GM12878 (cell line): Measurements from ENCODE around the gene CD2BP2. TPM values are rescaled to one million over a fixed set of nuclear protein-coding genes. Genes with fewer than 3 reads are reported as not detected.

Experiments used
- DPF2 ChIP-seq: fragments of 450-650 bp; IDR thresholded peaks from 2 replicates; pipeline ENCODE4 v1.6.1; 2017; ENCODE audit warnings: mild to moderate bottlenecking
- GABPA ChIP-seq: IDR thresholded peaks from 2 replicates; pipeline ENCODE4 v1.6.1; 2014; ENCODE audit warnings: antibody characterized with exemption, low read depth, mild to moderate bottlenecking, inconsistent platforms
- GATAD2B ChIP-seq: fragments of 450-650 bp; conservative IDR thresholded peaks from 2 replicates; pipeline ENCODE4 v1.6.1; 2017; ENCODE audit warnings: low read depth, mild to moderate bottlenecking, moderate library complexity
- HCFC1 ChIP-seq: fragments of 150-350 bp; IDR thresholded peaks from 2 replicates; pipeline ENCODE4 v1.6.1; 2014; ENCODE audit warnings: low read length
- HSF1 ChIP-seq: fragments of 150-350 bp; IDR thresholded peaks from 2 replicates; pipeline ENCODE4 v1.6.1; 2014; ENCODE audit warnings: mild to moderate bottlenecking, low read depth, low read length
- IKZF2 ChIP-seq, 2 experiments: fragments of 450-650 bp; IDR thresholded peaks; 2 replicates each; pipeline ENCODE4 v1.6.1; 2017; ENCODE audit warnings: mild to moderate bottlenecking in 2 of 2, moderate library complexity in 2 of 2
- KLF5 ChIP-seq: fragments of 450-650 bp; IDR thresholded peaks from 2 replicates; pipeline ENCODE4 v1.6.1; 2014; ENCODE audit warnings: mild to moderate bottlenecking; ENCODE audit not compliant: partially characterized antibody
- MEF2B ChIP-seq: fragments of 450-650 bp; IDR thresholded peaks from 2 replicates; pipeline ENCODE4 v1.6.1; 2018; ENCODE audit warnings: mild to moderate bottlenecking, moderate library complexity; ENCODE audit not compliant: partially characterized antibody, poor library complexity, severe bottlenecking
- NBN ChIP-seq: fragments of 450-650 bp; IDR thresholded peaks from 2 replicates; pipeline ENCODE4 v1.6.1; 2016
- NR2F1 ChIP-seq: fragments of 450-650 bp; conservative IDR thresholded peaks from 2 replicates; pipeline ENCODE4 v1.6.1; 2017; ENCODE audit warnings: mild to moderate bottlenecking
- RUNX3 ChIP-seq: IDR thresholded peaks from 2 replicates; pipeline ENCODE4 v1.6.1; 2012; ENCODE audit warnings: low read length, inconsistent platforms
- SMARCA5 ChIP-seq: fragments of 450-650 bp; IDR thresholded peaks from 2 replicates; pipeline ENCODE4 v1.6.1; 2017; ENCODE audit warnings: mild to moderate bottlenecking
- SRF ChIP-seq, 2 experiments: IDR thresholded peaks; 2 replicates each; pipeline ENCODE4 v1.6.1; 2011; ENCODE audit warnings: low read depth in 2 of 2, low read length in 2 of 2, mild to moderate bottlenecking in 1 of 2, moderate library complexity in 1 of 2
- TAF1 ChIP-seq: IDR thresholded peaks from 2 replicates; pipeline ENCODE4 v1.6.1; 2011; ENCODE audit warnings: mild to moderate bottlenecking, low read depth, low read length, borderline replicate concordance
- TARDBP ChIP-seq: IDR thresholded peaks from 2 replicates; pipeline ENCODE4 v1.6.1; 2016; ENCODE audit warnings: borderline replicate concordance
- TBL1XR1 ChIP-seq: IDR thresholded peaks from 2 replicates; pipeline ENCODE4 v1.6.1; 2012; ENCODE audit warnings: low read depth, low read length, improper control_type of control experiment
- TCF3 ChIP-seq: IDR thresholded peaks from 2 replicates; pipeline ENCODE4 v1.6.1; 2012; ENCODE audit warnings: low read depth, mild to moderate bottlenecking, low read length, borderline replicate concordance; ENCODE audit not compliant: insufficient read depth
- ZNF687 ChIP-seq: fragments of 450-650 bp; IDR thresholded peaks from 2 replicates; pipeline ENCODE4 v1.6.1; 2017; ENCODE audit warnings: mild to moderate bottlenecking, moderate library complexity
- polyA plus RNA-seq, 11 experiments: library from polyadenylated mRNA; depleted of rRNA in 4 of 11; unstranded in 6 of 11; stranded (reverse) in 5 of 11; fragments of >200 nt; fragmentation: Nextera tagmentation in 4 of 11; fragmentation: Illumina TruSeq in 1 of 11; extraction: Ambion mirVana in 4 of 11; extraction: Trizol in 1 of 11; gene quantifications; 1 replicate in 1 of 11; 2 replicates in 10 of 11; pipeline versions ENCODE4 v1.2.1 to v1.2.3, GENCODE V29; 2011 to 2016; ENCODE audit warnings: inconsistent platforms in 2 of 11, missing spikeins in 2 of 11, low read depth in 1 of 11
- total RNA-seq, 4 experiments: library from RNA; depleted of rRNA in 3 of 4; stranded (reverse); fragments of >200 nt in 3 of 4; fragmentation: Illumina TruSeq in 1 of 4; extraction: Trizol in 1 of 4; gene quantifications; 2 replicates each; pipeline versions ENCODE4 v1.2.1 to v1.2.3, GENCODE V29; 2013 to 2021
- TF ChIP-seq, protein P1 (sequence below): IDR thresholded peaks from 2 replicates; pipeline ENCODE4 v1.6.1; 2011; ENCODE audit warnings: borderline replicate concordance, low read depth, mild to moderate bottlenecking, moderate library complexity, mixed read lengths, low read length; ENCODE audit not compliant: insufficient read depth; ENCODE audit errors: extremely low read length
- TF ChIP-seq, protein P2 (sequence below): fragments of 450-650 bp; IDR thresholded peaks from 2 replicates; pipeline ENCODE4 v1.6.1; 2018; ENCODE audit warnings: borderline replicate concordance, mild to moderate bottlenecking; ENCODE audit not compliant: partially characterized antibody
- TF ChIP-seq, protein P3 (sequence below): IDR thresholded peaks from 2 replicates; pipeline ENCODE4 v1.6.1; 2012; ENCODE audit warnings: low read depth, low read length, improper control_type of control experiment

The CD2BP2 gene
- total and polyA plus RNA-seq, 10 of the 15 experiments (the other 5 are each of a cell fraction or from before 2014, with no cell fraction given), result 3.3 to 47.9 (median 31.8) TPM

DNA sequence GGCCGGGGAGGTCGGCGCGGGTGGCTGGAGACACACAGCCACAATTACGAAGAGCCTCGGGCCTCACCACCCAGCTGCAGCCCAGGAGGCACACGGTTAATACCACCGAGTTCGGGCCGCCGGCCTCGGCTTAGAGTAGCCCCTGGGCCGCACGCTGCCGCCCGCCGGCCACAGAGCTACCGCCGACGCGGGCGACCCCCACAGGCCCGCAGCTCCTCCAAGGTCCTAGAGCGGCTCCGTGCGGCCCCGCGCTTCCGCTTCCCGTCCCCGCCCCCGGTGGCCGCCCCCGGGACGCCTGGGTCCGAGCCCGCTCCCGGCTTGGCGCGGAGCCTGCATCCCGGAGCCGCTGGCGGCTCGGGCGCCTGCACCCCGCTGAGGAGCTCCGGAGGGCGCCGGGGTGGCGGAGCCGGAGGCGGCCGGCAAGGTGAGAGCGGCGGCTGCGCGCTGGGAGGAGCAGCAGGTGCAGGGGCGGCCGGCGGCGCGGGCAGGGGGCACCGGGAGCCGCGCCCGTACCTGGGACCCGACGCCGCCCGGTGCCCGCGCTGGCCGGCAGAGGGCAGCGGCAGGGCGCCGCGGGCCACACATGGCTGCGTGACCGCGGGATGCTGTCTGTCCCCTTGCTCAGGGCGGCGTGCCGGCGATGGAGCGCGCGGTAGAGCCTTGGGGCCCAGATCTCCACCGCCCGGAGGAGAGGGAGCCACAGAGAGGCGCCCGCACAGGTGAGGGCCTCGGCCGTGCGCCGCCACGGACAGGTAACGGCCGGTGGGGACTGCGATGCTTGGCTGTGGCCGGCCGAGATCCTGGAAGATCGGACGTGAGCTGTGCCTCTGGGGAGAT lies 40.3 kb upstream of the CD2BP2 start, which contains the start of gene ZNF48 (continued):
- TF ChIP-seq, protein P1, sequence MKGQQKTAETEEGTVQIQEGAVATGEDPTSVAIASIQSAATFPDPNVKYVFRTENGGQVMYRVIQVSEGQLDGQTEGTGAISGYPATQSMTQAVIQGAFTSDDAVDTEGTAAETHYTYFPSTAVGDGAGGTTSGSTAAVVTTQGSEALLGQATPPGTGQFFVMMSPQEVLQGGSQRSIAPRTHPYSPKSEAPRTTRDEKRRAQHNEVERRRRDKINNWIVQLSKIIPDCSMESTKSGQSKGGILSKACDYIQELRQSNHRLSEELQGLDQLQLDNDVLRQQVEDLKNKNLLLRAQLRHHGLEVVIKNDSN, result no peak
- no peak for TF ChIP-seq TBL1XR1
- peak; percentile 79 for TF ChIP-seq GABPA
- peak in 1 of 2 experiments; percentile 28; a peak in 1 of 4 replicates for TF ChIP-seq SRF (IDR thresholded peaks at IDR 0.05; ENCODE audit: low read depth in 2 of 2, low read length in 2 of 2)
- TF ChIP-seq DPF2, result peak; percentile 89; the same call in 1 of the 2 replicates
- TF ChIP-seq TARDBP, result peak; percentile 77; the same call in 1 of the 2 replicates
- TF ChIP-seq TCF3, result 0 out of 2 replicates have a peak, but pooled peaks have one; percentile 14
- TF ChIP-seq HSF1, result no peak
- TF ChIP-seq SMARCA5, result 0 out of 2 replicates have a peak, but pooled peaks have one; percentile 80
- TF ChIP-seq GATAD2B, result peak; percentile 98
- peak; percentile 53; the same call in 1 of the 2 replicates for TF ChIP-seq RUNX3
- no peak; a peak in 1 of 4 replicates for TF ChIP-seq IKZF2 (IDR thresholded peaks at IDR 0.05)
- peak; percentile 25 for TF ChIP-seq KLF5
- TF ChIP-seq NBN, result 0 out of 2 replicates have a peak, but pooled peaks have one; percentile 36
- peak; percentile 73 for TF ChIP-seq MEF2B
- TF ChIP-seq, protein P2, sequence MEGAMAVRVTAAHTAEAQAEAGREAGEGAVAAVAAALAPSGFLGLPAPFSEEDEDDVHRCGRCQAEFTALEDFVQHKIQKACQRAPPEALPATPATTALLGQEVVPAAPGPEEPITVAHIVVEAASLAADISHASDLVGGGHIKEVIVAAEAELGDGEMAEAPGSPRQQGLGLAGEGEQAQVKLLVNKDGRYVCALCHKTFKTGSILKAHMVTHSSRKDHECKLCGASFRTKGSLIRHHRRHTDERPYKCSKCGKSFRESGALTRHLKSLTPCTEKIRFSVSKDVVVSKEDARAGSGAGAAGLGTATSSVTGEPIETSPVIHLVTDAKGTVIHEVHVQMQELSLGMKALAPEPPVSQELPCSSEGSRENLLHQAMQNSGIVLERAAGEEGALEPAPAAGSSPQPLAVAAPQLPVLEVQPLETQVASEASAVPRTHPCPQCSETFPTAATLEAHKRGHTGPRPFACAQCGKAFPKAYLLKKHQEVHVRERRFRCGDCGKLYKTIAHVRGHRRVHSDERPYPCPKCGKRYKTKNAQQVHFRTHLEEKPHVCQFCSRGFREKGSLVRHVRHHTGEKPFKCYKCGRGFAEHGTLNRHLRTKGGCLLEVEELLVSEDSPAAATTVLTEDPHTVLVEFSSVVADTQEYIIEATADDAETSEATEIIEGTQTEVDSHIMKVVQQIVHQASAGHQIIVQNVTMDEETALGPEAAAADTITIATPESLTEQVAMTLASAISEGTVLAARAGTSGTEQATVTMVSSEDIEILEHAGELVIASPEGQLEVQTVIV, result no peak
- peak; percentile 67 for TF ChIP-seq HCFC1
- TF ChIP-seq ZNF687, result peak; percentile 36
- TF ChIP-seq, protein P3, sequence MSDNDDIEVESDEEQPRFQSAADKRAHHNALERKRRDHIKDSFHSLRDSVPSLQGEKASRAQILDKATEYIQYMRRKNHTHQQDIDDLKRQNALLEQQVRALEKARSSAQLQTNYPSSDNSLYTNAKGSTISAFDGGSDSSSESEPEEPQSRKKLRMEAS, result peak; percentile 47
- peak; percentile 65; the same call in 1 of the 2 replicates for TF ChIP-seq TAF1
- TF ChIP-seq NR2F1, result peak; percentile 73; the same call in 1 of the 2 replicates
